ENCODE data around the gene TRA2A. TPM values are rescaled to one million over a fixed set of nuclear protein-coding genes. Genes with fewer than 3 reads are reported as not detected.

Gene TRA2A
- total RNA-seq, 1 experiment from 2014 or later, result 112 TPM

GRCh38 chr7:23486002-23486773 is 45.6 kb downstream of the TRA2A start:
- no TSS peak for BruUV-seq (replicated peaks)
- no peak overlapping the region for H3K27ac ChIP-seq
- TF ChIP-seq EZH2 (IDR thresholded peaks at IDR 0.05; ENCODE audit: low read depth), result no peak
- no peaks in the 10 kb centered on the region for H3K9me2 ChIP-seq (ENCODE audit: insufficient read depth)
- CTCF ChIA-PET, result no interaction called here
- H3K4me1 ChIP-seq (replicated peaks; ENCODE audit: insufficient read depth), result peaks cover 6% of the 10 kb centered on the region; the same call in 1 of the 2 replicates
- no peaks in the 10 kb centered on the region for H3K27me3 ChIP-seq (ENCODE audit: insufficient read depth, low read depth)
- no peak overlapping the region for H3K4me2 ChIP-seq
- intact Hi-C loops (cut with micrococcal nuclease; ENCODE audit: unreplicated experiment), result no loop called here
- no peaks in the 10 kb centered on the region for H3K79me2 ChIP-seq (ENCODE audit: low read depth)
- DNase-seq, result no peak
- H2AFZ ChIP-seq, result no peak overlapping the region
- no peak overlapping the region for H3K4me3 ChIP-seq
- peaks cover 17% of the 10 kb centered on the region for H3F3A ChIP-seq (ENCODE audit: insufficient read depth, low read depth)
- no peaks in the 10 kb centered on the region for H3K36me3 ChIP-seq (ENCODE audit: low read depth)
- no peaks in the 10 kb centered on the region for H3K9me3 ChIP-seq (ENCODE audit: insufficient read depth, low read depth)
- H4K20me1 ChIP-seq (ENCODE audit: insufficient read depth), result no peaks in the 10 kb centered on the region
- POLR2A ChIA-PET (ENCODE audit: unreplicated experiment), result interaction anchor here (0.6 kb wide), 1 partner anchor 114 kb away, joined by 3 read pairs; no protein-coding TSS in a partner anchor

DNA sequence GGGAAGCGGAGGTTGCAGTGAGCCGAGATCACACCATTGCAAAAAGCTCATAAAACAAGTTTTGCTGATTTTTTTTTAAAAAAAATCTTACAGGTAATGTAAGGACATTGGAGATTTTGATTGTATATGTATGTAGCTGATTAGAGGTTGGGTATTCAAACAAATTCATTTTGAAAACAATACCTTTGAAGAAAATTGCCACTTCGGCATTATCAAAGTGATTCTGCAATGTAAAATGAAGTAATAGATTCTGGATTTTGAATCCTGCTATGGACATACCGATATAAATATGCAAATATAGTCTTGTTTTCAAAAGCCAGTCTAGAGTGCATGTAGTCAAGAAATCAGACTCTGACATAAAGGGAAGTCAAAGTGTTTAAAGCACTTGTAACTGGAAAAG is 49.1 kb downstream of the TRA2A start:
- Histone ChIP-seq H3K9me3 (ENCODE audit: insufficient read depth, low read depth) (no peaks in the 10 kb centered on the region), H3K4me1 (replicated peaks; ENCODE audit: insufficient read depth) (peaks cover 6% of the 10 kb centered on the region; the same call in 1 of the 2 replicates), H4K20me1 (ENCODE audit: insufficient read depth) (no peaks in the 10 kb centered on the region), H3K4me3 (no peak overlapping the region), H3K27me3 (ENCODE audit: insufficient read depth, low read depth) (no peaks in the 10 kb centered on the region), H3F3A (ENCODE audit: insufficient read depth, low read depth) (peaks cover 12% of the 10 kb centered on the region), H3K36me3 (ENCODE audit: low read depth) (no peaks in the 10 kb centered on the region), H3K4me2 (no peak overlapping the region), H3K9me2 (ENCODE audit: insufficient read depth) (no peaks in the 10 kb centered on the region), H3K27ac (no peak overlapping the region), H3K79me2 (ENCODE audit: low read depth) (peaks cover 9% of the 10 kb centered on the region; the same call in 1 of the 2 replicates), H2AFZ (no peak overlapping the region)
- intact Hi-C loops (cut with micrococcal nuclease; ENCODE audit: unreplicated experiment), result no loop called here
- BruUV-seq (replicated peaks), result no TSS peak
- CTCF ChIA-PET, result interaction anchor here (0.6 kb wide), 1 partner anchor 125 kb away, joined by 3 read pairs; no protein-coding TSS in a partner anchor
- TF ChIP-seq CTCF (conservative IDR thresholded peaks at IDR 0.05), result no peak
- TF ChIP-seq EZH2 (IDR thresholded peaks at IDR 0.05; ENCODE audit: low read depth), result no peak
- DNase-seq, result no peak
- POLR2A ChIA-PET (ENCODE audit: unreplicated experiment), result no interaction called here

DNA sequence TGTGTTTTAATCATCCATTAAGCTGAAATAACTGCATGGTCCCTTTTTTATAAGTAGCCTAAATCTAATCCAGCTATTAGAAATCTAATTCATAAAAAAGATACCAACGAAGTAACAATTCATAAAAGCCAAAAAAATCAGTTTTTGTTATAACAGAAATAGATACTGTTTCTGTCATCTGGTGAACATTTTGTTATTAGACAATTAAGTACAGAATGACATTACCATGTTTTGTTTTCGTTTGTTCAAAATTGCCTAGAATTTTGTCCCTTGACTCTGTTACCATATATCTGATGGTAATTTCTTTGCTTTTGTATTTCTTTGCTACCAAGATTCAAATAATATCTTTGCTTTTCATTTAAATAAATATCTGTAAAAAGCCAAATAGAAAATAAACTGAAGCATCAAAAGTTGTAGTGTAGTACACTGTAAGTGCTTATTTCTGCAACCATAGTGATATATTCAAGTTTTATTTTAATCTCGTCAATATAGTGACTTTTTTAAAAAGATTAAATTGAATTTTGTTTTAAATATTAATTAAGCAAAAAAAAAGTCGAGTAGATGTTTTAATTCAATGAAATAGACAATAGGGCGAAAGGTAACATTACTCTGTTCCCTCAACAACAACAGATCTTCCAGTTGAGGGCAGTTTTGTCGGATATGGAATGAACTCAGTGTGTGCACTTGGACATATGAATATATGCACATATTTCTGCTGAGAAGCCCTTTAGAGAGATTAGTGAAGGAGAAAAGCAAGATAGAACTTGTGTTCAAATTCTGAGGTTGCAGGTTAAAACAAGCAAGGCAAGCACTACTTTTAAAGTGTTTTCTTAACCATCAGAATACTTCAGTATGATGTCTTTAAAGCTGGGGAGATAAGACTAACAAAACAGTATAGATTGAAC is 53.6 kb downstream of the TRA2A start:
- DNase-seq, result no peak
- no peak for TF ChIP-seq EZH2 (IDR thresholded peaks at IDR 0.05; ENCODE audit: low read depth)
- no peak overlapping the region for H3K4me2 ChIP-seq
- CTCF ChIA-PET, result interaction anchor here (0.6 kb wide), 1 partner anchor 14 kb away, joined by 3 read pairs; no protein-coding TSS in a partner anchor
- intact Hi-C loops (cut with micrococcal nuclease; ENCODE audit: unreplicated experiment), result loop anchor here (10.0 kb wide), 3 partner anchors 237 to 1097 kb away; partner anchors contain the start of genes PALS2, STK31 and TOMM7
- H3K27ac ChIP-seq, result no peak overlapping the region
- H3K4me3 ChIP-seq, result no peak overlapping the region
- peaks cover 43% of the 10 kb centered on the region for H3K79me2 ChIP-seq (ENCODE audit: low read depth)
- peaks cover 15% of the 10 kb centered on the region for H3F3A ChIP-seq (ENCODE audit: insufficient read depth, low read depth)
- POLR2A ChIA-PET (ENCODE audit: unreplicated experiment), result no interaction called here
- no peaks in the 10 kb centered on the region for H4K20me1 ChIP-seq (ENCODE audit: insufficient read depth)
- H3K27me3 ChIP-seq (ENCODE audit: insufficient read depth, low read depth), result no peaks in the 10 kb centered on the region
- H2AFZ ChIP-seq, result no peak overlapping the region
- no peaks in the 10 kb centered on the region for H3K36me3 ChIP-seq (ENCODE audit: low read depth)
- no TSS peak for BruUV-seq (replicated peaks)
- H3K4me1 ChIP-seq (replicated peaks; ENCODE audit: insufficient read depth), result peaks cover 26% of the 10 kb centered on the region
- no peaks in the 10 kb centered on the region for H3K9me2 ChIP-seq (ENCODE audit: insufficient read depth)
- no peaks in the 10 kb centered on the region for H3K9me3 ChIP-seq (ENCODE audit: insufficient read depth, low read depth)

Measured in PC-9 (cell line).